ENCODE results near the gene ZRANB3. TPM values are rescaled to one million over a fixed set of nuclear protein-coding genes. Genes with fewer than 3 reads are reported as not detected.

The ZRANB3 gene
- total and polyA plus RNA-seq, 2 of the 13 experiments (the other 11 are each of a cell fraction or from before 2014, with no cell fraction given) = 5.8 to 25.2 TPM

- no peak for TF ChIP-seq DBP (CRISPR knock-in tag; IDR thresholded peaks at IDR 0.05; ENCODE audit: not compliant biosample characterization)
- no peak for TF ChIP-seq RXRB (CRISPR knock-in tag; IDR thresholded peaks at IDR 0.05; ENCODE audit: borderline replicate concordance)
- TF ChIP-seq IKZF4 (CRISPR knock-in tag; IDR thresholded peaks at IDR 0.05; ENCODE audit: borderline replicate concordance, low read depth, not compliant biosample characterization) = no peak
- peak; percentile 52; the same call in 1 of the 2 replicates for TF ChIP-seq ZBTB34 (CRISPR knock-in tag; IDR thresholded peaks at IDR 0.05)
- TF ChIP-seq ZNF205 (CRISPR knock-in tag; IDR thresholded peaks at IDR 0.05) = no peak; the same call in 1 of the 2 replicates
- peak; percentile 64 for TF ChIP-seq TEAD3 (CRISPR knock-in tag; optimal IDR thresholded peaks at IDR 0.05; ENCODE audit: borderline replicate concordance)
- no peak; the same call in 1 of the 2 replicates for TF ChIP-seq ZNF704 (CRISPR knock-in tag; IDR thresholded peaks at IDR 0.05; ENCODE audit: borderline replicate concordance)
- TF ChIP-seq TCF7L2 (IDR thresholded peaks at IDR 0.05; ENCODE audit: low read depth, low read length) = no peak
- TF ChIP-seq CEBPB (IDR thresholded peaks at IDR 0.05; ENCODE audit: borderline replicate concordance, low read depth, low read length) = peak; percentile 62; the same call in 1 of the 2 replicates
- TF ChIP-seq CSRNP1 (CRISPR knock-in tag; IDR thresholded peaks at IDR 0.05) = peak; percentile 64; the same call in 1 of the 2 replicates
- no peak for TF ChIP-seq ZNF841 (CRISPR knock-in tag; IDR thresholded peaks at IDR 0.05; ENCODE audit: borderline replicate concordance)
- TF ChIP-seq DDIT3 (CRISPR knock-in tag; IDR thresholded peaks at IDR 0.05) = no peak
- TF ChIP-seq GATA4 (IDR thresholded peaks at IDR 0.05; ENCODE audit: borderline replicate concordance, low read depth) = no peak
- TF ChIP-seq ZFP36L2 (CRISPR knock-in tag; IDR thresholded peaks at IDR 0.05) = no peak
- TF ChIP-seq ZNF674 (CRISPR knock-in tag; IDR thresholded peaks at IDR 0.05; ENCODE audit: low read depth) = no peak
- TF ChIP-seq ZNF773 (CRISPR knock-in tag; IDR thresholded peaks at IDR 0.05; ENCODE audit: borderline replicate concordance) = no peak
- TF ChIP-seq KLF11 (CRISPR knock-in tag; IDR thresholded peaks at IDR 0.05) = peak; percentile 33; the same call in 1 of the 2 replicates
- TF ChIP-seq AGO2 (optimal IDR thresholded peaks at IDR 0.05; ENCODE audit: low read depth, low read length) = no peak
- TF ChIP-seq STAG1 (CRISPR knock-in tag; IDR thresholded peaks at IDR 0.05) = no peak
- TF ChIP-seq ZNF776 (CRISPR knock-in tag; IDR thresholded peaks at IDR 0.05) = no peak
- TF ChIP-seq ZBTB38 (CRISPR knock-in tag; IDR thresholded peaks at IDR 0.05) = peak; percentile 20; the same call in 1 of the 2 replicates
- no peak; the same call in 1 of the 2 replicates for TF ChIP-seq ZNF639 (CRISPR knock-in tag; conservative IDR thresholded peaks at IDR 0.05)
Observed at GRCh38 chr2:135530313-135531230, at the start of gene ZRANB3 (continued).

Data from HepG2 (cell line).